MM.1S (cell line): ENCODE data around the gene ARGLU1.

Experiments used
- CTCF ChIP-seq: fragments of 300-600 bp; sonication (generic); IDR thresholded peaks from 2 replicates; pipeline ENCODE4 v1.5.1; 2016; ENCODE audit warnings: antibody characterized with exemption, low read length, mixed read lengths
- EZH2 ChIP-seq: fragments of 300-600 bp; sonication (generic); optimal IDR thresholded peaks from 2 replicates; pipeline ENCODE3; 2017; ENCODE audit warnings: low read depth, mild to moderate bottlenecking, antibody characterized with exemption, low read length, mixed read lengths
- EZH2phosphoT487 ChIP-seq: fragments of 300-600 bp; sonication (generic); IDR thresholded peaks from 2 replicates; pipeline ENCODE4 v1.6.1; 2018; ENCODE audit warnings: antibody characterized with exemption, low read length

DNA sequence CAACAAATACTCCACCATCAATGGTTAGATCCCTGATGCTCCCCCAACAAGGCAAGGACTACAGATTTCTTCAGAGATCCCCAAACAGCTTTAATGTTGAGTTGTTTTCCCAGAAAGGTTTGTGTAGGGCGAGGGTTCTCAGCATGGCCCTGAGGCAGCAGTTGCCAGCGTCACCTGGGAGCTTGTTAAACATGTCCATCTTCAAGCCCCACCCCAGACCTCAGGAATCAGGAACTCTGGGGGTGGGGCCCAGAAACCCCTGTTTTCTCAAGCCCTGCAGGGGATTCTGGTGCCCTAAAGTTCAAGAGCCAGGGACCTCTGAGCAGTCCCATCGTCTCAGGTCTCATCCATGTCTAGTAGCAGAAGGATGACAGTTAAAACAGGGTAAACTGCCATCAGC lies 42.1 kb downstream of the ARGLU1 start:
- TF ChIP-seq CTCF, result no peak
- no peak for TF ChIP-seq EZH2
- TF ChIP-seq EZH2phosphoT487, result no peak
